Left lung (tissue), 10 donors: ENCODE data around the gene TMEM117. TPM values are rescaled to one million over a fixed set of nuclear protein-coding genes. Genes with fewer than 3 reads are reported as not detected.

Experiments
- ATAC-seq: fragments of 200-7000 bp; cut with Tn5 transposase; one replicate; pipeline ENCODE4 v1.9.1; 2020; ENCODE audit warnings: moderate library complexity
- DNase-seq, 4 donors: peaks; one replicate each; pipeline ENCODE4 v3.0.0-alpha.2; 2013 to 2020
- H3K27ac ChIP-seq, 2 donors: fragments of 200-600 bp; sonication (generic) in 1 of 2; one replicate each; pipeline versions ENCODE4 v1.5.0 to v1.8.0; 2020 to 2021
- H3K27me3 ChIP-seq, 2 donors: fragments of 200-600 bp; sonication (generic) in 1 of 2; one replicate each; pipeline versions ENCODE4 v1.5.0 to v1.8.0; 2020 to 2021
- H3K36me3 ChIP-seq, 2 donors: fragments of 200-600 bp; sonication (generic) in 1 of 2; one replicate each; pipeline versions ENCODE4 v1.5.0 to v1.8.0; 2020 to 2021
- H3K4me1 ChIP-seq, 2 donors: fragments of 200-600 bp; one replicate each; pipeline ENCODE4 v1.8.0; 2021
- H3K4me3 ChIP-seq, 2 donors: fragments of 200-600 bp; sonication (generic) in 1 of 2; one replicate each; pipeline versions ENCODE4 v1.5.0 to v1.8.0; 2020 to 2021; ENCODE audit warnings: mild to moderate bottlenecking in 1 of 2
- H3K9me3 ChIP-seq, 2 donors: fragments of 200-600 bp; sonication (generic) in 1 of 2; one replicate each; pipeline versions ENCODE4 v1.5.0 to v1.8.0; 2020 to 2021
- intact Hi-C, 2 donors: fragments of 100-400 bp; cut with DNase I; formaldehyde crosslinking; loops; one replicate each; pipeline versions ENCODE4 v1.11.2 to v1.14.2; 2022
- polyA plus RNA-seq, 6 donors: library from polyadenylated mRNA; unstranded; fragments of 120-200 nt; gene quantifications; one replicate each; pipeline ENCODE4 v1.2.1, GENCODE V29; 2013; ENCODE audit not compliant: insufficient read length in 6 of 6
- total RNA-seq, 2 donors: library from RNA; stranded (reverse); fragmentation: NEBNext Ultra II Directional; extraction: Animal tissue kit (Norgen Biotek cat#: 25700); gene quantifications; one replicate each; pipeline ENCODE4 v1.2.1, GENCODE V29; 2021
- TF ChIP-seq, protein P1 (sequence below), 2 donors: fragments of 200-600 bp; sonication (generic) in 1 of 2; IDR thresholded peaks; one replicate each; pipeline versions ENCODE4 v1.5.0 to v1.8.0; 2021; ENCODE audit warnings: antibody characterized with exemption in 2 of 2
- donor health status: DM: no; HTN: yes; CAD: no.
- donor health status: DM: no; HTN: no; CAD: no.

The TMEM117 gene
- total and polyA plus RNA-seq, 8 donors: 3.9 to 7.9 (median 6.7) TPM

DNA sequence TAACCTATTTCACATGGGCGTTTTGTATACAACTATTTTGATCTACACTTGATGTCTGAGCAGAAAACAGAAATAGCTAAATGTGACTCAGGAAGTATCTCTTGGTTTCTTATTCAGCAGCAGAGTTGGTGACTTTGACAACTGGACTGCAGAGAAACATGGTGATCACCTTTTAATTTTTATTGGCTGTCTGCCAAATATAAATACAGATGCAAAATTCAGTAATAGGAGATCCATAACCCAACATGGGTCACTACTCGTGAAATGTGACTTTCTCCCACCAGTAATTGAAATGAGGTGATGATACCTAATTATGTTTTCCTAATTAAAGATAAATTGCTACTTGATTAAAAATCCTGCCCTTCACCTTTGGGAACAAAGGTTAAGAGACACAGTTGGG lies 553.2 kb downstream of the TMEM117 start:
- Histone ChIP-seq H3K36me3 (no peaks in the 10 kb centered on the region), H3K27ac (no peak overlapping the region), H3K9me3 (no peaks in the 10 kb centered on the region), H3K27me3 (no peaks in the 10 kb centered on the region), H3K4me1 (no peaks in the 10 kb centered on the region), H3K4me3 (no peak overlapping the region)
- TF ChIP-seq, protein P1, sequence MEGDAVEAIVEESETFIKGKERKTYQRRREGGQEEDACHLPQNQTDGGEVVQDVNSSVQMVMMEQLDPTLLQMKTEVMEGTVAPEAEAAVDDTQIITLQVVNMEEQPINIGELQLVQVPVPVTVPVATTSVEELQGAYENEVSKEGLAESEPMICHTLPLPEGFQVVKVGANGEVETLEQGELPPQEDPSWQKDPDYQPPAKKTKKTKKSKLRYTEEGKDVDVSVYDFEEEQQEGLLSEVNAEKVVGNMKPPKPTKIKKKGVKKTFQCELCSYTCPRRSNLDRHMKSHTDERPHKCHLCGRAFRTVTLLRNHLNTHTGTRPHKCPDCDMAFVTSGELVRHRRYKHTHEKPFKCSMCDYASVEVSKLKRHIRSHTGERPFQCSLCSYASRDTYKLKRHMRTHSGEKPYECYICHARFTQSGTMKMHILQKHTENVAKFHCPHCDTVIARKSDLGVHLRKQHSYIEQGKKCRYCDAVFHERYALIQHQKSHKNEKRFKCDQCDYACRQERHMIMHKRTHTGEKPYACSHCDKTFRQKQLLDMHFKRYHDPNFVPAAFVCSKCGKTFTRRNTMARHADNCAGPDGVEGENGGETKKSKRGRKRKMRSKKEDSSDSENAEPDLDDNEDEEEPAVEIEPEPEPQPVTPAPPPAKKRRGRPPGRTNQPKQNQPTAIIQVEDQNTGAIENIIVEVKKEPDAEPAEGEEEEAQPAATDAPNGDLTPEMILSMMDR (IDR thresholded peaks at IDR 0.05): no peak
- no peak for DNase-seq
- intact Hi-C loops: no loop called here
- no peak for ATAC-seq

DNA sequence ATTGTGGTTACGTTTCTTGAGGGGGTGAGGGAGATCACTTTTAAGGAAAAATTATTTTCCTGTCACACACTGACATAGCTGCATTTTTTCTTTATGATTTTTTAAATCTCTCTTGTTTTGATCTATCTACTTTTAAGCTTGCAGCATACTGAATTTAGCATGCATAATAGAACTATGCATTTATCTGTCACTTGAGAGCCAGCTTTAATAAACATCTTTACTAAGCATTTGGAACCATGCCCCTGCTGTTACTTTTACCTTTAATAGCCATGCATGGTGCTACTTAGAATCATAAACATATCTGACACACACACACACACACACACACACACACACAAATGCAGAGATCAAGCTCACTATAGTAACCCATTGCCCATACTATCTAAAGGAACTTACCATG lies 554.0 kb downstream of the TMEM117 start:
- Histone ChIP-seq H3K4me1 (no peaks in the 10 kb centered on the region), H3K27ac (no peak overlapping the region), H3K27me3 (no peaks in the 10 kb centered on the region), H3K9me3 (no peaks in the 10 kb centered on the region), H3K4me3 (no peak overlapping the region), H3K36me3 (no peaks in the 10 kb centered on the region)
- DNase-seq (no peak), ATAC-seq (no peak)
- TF ChIP-seq, protein P1 (IDR thresholded peaks at IDR 0.05): no peak
- intact Hi-C loops: no loop called here

DNA sequence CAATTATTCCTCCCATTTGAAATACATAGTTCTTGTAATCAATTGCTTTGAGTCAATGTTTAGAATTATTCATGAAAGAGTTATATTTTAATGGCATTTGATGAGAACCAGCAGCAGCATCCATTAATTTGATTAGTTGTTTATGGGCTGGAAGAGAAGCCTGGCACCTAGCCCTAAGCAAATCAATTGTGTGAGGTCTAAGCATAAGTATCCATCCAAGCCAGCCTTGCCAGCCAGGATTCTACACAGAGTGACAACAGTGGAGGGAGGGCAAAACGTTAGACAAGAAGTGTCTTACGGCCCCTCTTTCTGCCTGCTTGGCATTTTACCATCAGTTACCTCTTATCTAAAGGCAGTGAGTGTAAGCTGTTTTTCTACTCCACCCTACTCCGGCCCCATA lies 561.8 kb downstream of the TMEM117 start:
- DNase-seq: no peak
- H3K27me3 ChIP-seq: no peaks in the 10 kb centered on the region

DNA sequence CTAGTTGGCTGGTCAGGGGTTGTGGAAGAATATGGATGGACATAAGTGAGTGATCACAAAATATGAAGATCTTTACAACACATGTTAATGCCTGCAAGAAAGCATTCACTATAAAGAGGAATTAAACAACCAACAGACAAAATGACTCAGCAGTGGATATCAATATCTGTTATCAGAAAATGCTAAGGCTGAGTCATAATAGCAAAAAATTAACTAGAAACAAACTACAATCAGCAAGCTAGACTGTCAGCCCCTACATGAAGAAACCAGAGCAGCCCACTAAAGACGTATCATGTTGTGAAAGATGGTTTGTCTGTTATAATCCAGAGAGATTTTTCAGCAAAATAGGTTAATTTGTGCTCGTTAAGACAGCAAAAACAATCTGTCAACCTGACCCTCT lies 567.3 kb downstream of the TMEM117 start:
- Histone ChIP-seq H3K9me3 (peaks cover 0 to 3% of the 10 kb centered on the region in 2 donors), H3K4me3 (no peak overlapping the region), H3K27ac (no peak overlapping the region), H3K27me3 (no peaks in the 10 kb centered on the region), H3K4me1 (no peaks in the 10 kb centered on the region), H3K36me3 (no peaks in the 10 kb centered on the region)
- intact Hi-C loops: no loop called here
- ATAC-seq (no peak), DNase-seq (no peak)
- TF ChIP-seq, protein P1 (IDR thresholded peaks at IDR 0.05): no peak

More for the DNA sequence above, 561.8 kb downstream of the TMEM117 start:
- H3K27ac ChIP-seq: no peak overlapping the region
- TF ChIP-seq, protein P1 (IDR thresholded peaks at IDR 0.05): no peak
- H3K9me3 ChIP-seq: no peaks in the 10 kb centered on the region
- no peak for ATAC-seq
- no peaks in the 10 kb centered on the region for H3K4me1 ChIP-seq
- H3K4me3 ChIP-seq: no peak overlapping the region
- intact Hi-C loops: no loop called here
- H3K36me3 ChIP-seq: no peaks in the 10 kb centered on the region

DNA sequence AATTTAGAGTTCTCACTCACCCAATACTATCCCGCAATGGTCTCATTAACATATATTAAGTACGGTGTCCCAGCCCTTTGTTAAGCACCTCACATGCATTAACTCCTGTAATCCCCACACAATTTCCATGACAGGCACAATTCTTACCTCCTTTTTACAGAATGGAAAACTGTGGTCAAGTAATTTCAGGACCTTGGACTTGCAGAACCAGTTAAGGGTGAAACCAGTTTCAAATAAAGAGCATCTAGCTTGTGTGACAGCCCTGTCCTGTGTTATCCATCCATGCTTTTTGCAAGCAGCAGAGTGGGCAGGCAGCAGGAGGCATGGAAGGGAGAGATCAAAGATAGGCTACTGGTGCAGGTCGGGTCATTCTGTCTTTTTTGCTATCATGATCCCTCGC lies 569.4 kb downstream of the TMEM117 start:
- intact Hi-C loops: no loop called here
- Histone ChIP-seq H3K4me1 (no peaks in the 10 kb centered on the region), H3K4me3 (no peak overlapping the region), H3K27ac (no peak overlapping the region), H3K9me3 (peaks cover 0 to 12% of the 10 kb centered on the region in 2 donors), H3K27me3 (no peaks in the 10 kb centered on the region), H3K36me3 (no peaks in the 10 kb centered on the region)
- no peak for DNase-seq
- ATAC-seq: no peak
- TF ChIP-seq, protein P1 (IDR thresholded peaks at IDR 0.05): no peak
